ENCODE results near the gene SRCAP.

DNA sequence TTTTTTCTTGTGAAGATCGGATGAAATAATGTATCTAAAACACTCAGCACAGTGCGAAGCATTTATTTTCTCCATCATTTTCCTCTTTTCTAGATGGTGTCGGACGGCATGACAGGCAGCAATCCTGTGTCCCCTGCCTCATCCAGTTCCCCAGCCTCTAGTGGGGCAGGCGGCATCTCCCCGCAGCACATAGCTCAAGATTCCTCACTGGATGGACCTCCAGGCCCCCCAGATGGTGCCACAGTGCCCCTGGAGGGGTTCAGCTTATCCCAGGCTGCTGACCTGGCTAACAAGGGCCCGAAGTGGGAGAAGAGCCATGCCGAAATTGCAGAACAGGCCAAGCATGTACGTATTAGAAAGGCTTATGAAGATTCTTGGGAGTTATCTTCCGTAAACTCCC lies 5.0 kb downstream of the SRCAP start:
- TF ChIP-seq CTCF (IDR thresholded peaks at IDR 0.05; ENCODE audit: poor library complexity): no peak
- TF ChIP-seq EZH2phosphoT487 (IDR thresholded peaks at IDR 0.05; ENCODE audit: low read depth, severe bottlenecking, unreplicated experiment): no peak

Measured in hepatocyte (in vitro differentiated cells).